ENCODE results near the gene CAVIN2. TPM values are rescaled to one million over a fixed set of nuclear protein-coding genes. Genes with fewer than 3 reads are reported as not detected.

CAVIN2 gene
- total and polyA plus RNA-seq, 9 of the 15 experiments (the other 6 are each of a cell fraction or from before 2014, with no cell fraction given): 20.6 to 92.4 (median 69.0) TPM

DNA sequence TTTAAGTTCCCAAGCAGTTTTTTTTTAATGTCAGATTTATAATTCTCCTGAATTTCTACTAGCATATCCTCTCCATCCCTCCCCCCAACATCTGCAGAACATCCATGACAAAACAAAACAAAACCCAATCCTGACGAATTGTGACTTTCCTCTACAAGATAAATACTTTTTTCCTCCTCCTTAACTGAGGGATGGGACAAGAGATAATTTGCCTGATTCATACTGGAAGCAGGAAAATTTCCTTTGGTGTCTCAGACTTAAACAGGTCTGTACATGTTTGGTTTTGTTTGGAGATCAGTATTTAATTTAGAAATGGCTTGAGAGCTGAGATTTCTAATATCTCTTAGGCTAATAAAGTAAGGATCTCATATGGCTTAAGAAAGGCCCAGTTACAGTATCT, 2.2 kb downstream of the CAVIN2 start:
- Histone ChIP-seq H3K9me1 (ENCODE audit: control insufficient read depth, insufficient read depth, low read length) (no peaks in the 10 kb centered on the region), H3K4me2 (ENCODE audit: insufficient read depth, low read length) (peak overlapping the region; percentile 85), H2AFZ (ENCODE audit: low read depth, low read length) (no peak overlapping the region), H4K20me1 (replicated peaks; ENCODE audit: control insufficient read depth, insufficient read depth, low read length) (no peaks in the 10 kb centered on the region), H3K4me3 (peak overlapping the region; percentile 65), H3K9ac (ENCODE audit: insufficient read depth in 1 of 2, low read depth in 2 of 2, low read length in 2 of 2) (peak overlapping the region; percentile 75 to 93; a peak in 3 of 4 replicates), H3K27ac (ENCODE audit: extremely low read depth, low read depth, low read length) (peak overlapping the region; percentile 95), H3K79me2 (ENCODE audit: control insufficient read depth, insufficient read depth, low read length) (peaks cover 100% of the 10 kb centered on the region), H3K4me1 (replicated peaks in 1 of 2; ENCODE audit: control insufficient read depth in 2 of 2, insufficient read depth in 2 of 2, low read length in 2 of 2) (peaks cover 6 to 27% of the 10 kb centered on the region in 2 experiments; a peak in 4 of 5 replicates), H3K9me3 (replicated peaks; ENCODE audit: control insufficient read depth, insufficient read depth, low read depth, low read length) (no peaks in the 10 kb centered on the region), H3K27me3 (ENCODE audit: control insufficient read depth in 2 of 2, insufficient read depth in 2 of 2, low read length in 2 of 2) (no peaks in the 10 kb centered on the region), H3K36me3 (ENCODE audit: control insufficient read depth, insufficient read depth, low read length) (peaks cover 27% of the 10 kb centered on the region)
- FAIRE-seq: no peak
- in situ Hi-C loops (cut with MboI) (loop anchor here (10.0 kb wide), 1 partner anchor 810 kb away; no protein-coding TSS in a partner anchor), intact Hi-C loops (cut with micrococcal nuclease) (no loop called here)
- no peak for DNase-seq (ENCODE audit: extremely low read depth in 1 of 4, low spot score in 3 of 4)
- no TSS peak for BruUV-seq (replicated peaks)
- ChIA-PET CTCF (ENCODE audit: low intra/inter-chr PET ratio) (no interaction called here), POLR2A (interaction anchor here (0.6 to 1.8 kb wide), 5 partner anchors 8 to 242 kb away, joined by 3 to 5 read pairs (median 4); partner anchors contain the start of gene NABP1)
- TF ChIP-seq, protein P1, sequence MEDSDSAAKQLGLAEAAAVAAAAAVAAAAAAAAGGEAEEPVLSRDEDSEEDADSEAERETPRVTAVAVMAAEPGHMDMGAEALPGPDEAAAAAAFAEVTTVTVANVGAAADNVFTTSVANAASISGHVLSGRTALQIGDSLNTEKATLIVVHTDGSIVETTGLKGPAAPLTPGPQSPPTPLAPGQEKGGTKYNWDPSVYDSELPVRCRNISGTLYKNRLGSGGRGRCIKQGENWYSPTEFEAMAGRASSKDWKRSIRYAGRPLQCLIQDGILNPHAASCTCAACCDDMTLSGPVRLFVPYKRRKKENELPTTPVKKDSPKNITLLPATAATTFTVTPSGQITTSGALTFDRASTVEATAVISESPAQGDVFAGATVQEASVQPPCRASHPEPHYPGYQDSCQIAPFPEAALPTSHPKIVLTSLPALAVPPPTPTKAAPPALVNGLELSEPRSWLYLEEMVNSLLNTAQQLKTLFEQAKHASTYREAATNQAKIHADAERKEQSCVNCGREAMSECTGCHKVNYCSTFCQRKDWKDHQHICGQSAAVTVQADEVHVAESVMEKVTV (CRISPR knock-in tag; IDR thresholded peaks at IDR 0.05): no peak
- TF ChIP-seq FOXK1 (CRISPR knock-in tag; IDR thresholded peaks at IDR 0.05; ENCODE audit: borderline replicate concordance): no peak
- TF ChIP-seq, protein P2, sequence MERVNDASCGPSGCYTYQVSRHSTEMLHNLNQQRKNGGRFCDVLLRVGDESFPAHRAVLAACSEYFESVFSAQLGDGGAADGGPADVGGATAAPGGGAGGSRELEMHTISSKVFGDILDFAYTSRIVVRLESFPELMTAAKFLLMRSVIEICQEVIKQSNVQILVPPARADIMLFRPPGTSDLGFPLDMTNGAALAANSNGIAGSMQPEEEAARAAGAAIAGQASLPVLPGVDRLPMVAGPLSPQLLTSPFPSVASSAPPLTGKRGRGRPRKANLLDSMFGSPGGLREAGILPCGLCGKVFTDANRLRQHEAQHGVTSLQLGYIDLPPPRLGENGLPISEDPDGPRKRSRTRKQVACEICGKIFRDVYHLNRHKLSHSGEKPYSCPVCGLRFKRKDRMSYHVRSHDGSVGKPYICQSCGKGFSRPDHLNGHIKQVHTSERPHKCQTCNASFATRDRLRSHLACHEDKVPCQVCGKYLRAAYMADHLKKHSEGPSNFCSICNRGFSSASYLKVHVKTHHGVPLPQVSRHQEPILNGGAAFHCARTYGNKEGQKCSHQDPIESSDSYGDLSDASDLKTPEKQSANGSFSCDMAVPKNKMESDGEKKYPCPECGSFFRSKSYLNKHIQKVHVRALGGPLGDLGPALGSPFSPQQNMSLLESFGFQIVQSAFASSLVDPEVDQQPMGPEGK (CRISPR knock-in tag; IDR thresholded peaks at IDR 0.05; ENCODE audit: borderline replicate concordance): no peak
- TF ChIP-seq TAL1 (IDR thresholded peaks at IDR 0.05): no peak
- TF ChIP-seq, protein P3, sequence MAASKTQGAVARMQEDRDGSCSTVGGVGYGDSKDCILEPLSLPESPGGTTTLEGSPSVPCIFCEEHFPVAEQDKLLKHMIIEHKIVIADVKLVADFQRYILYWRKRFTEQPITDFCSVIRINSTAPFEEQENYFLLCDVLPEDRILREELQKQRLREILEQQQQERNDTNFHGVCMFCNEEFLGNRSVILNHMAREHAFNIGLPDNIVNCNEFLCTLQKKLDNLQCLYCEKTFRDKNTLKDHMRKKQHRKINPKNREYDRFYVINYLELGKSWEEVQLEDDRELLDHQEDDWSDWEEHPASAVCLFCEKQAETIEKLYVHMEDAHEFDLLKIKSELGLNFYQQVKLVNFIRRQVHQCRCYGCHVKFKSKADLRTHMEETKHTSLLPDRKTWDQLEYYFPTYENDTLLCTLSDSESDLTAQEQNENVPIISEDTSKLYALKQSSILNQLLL (CRISPR knock-in tag; IDR thresholded peaks at IDR 0.05; ENCODE audit: borderline replicate concordance): no peak
- TF ChIP-seq, protein P4, sequence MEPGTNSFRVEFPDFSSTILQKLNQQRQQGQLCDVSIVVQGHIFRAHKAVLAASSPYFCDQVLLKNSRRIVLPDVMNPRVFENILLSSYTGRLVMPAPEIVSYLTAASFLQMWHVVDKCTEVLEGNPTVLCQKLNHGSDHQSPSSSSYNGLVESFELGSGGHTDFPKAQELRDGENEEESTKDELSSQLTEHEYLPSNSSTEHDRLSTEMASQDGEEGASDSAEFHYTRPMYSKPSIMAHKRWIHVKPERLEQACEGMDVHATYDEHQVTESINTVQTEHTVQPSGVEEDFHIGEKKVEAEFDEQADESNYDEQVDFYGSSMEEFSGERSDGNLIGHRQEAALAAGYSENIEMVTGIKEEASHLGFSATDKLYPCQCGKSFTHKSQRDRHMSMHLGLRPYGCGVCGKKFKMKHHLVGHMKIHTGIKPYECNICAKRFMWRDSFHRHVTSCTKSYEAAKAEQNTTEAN (CRISPR knock-in tag; IDR thresholded peaks at IDR 0.05): no peak
- TF ChIP-seq ZNF583 (CRISPR knock-in tag; IDR thresholded peaks at IDR 0.05): no peak
- WGBS (ENCODE audit: insufficient coverage, low coverage, missing lambda C conversion rate): 0% methylated on average over 1 of the region's 1 CpG
- ATAC-seq: no peak

Data from K562 (cell line).